Pancreas (tissue), 10 donors: Measurements from ENCODE around the gene PIP5K1C. TPM values are rescaled to one million over a fixed set of nuclear protein-coding genes. Genes with fewer than 3 reads are reported as not detected.
A peak's percentile ranks its signal among the peaks of the same experiment; 100 is the strongest.

ENCODE experiments used
- ATAC-seq, 4 donors: fragments of 200-7000 bp; cut with Tn5 transposase; one replicate each; pipeline versions ENCODE4 v1.8.0 to v1.9.1; 2020; ENCODE audit warnings: mild to moderate bottlenecking in 4 of 4, moderate library complexity in 4 of 4
- DNase-seq, 6 donors: peaks; one replicate each; pipeline ENCODE4 v3.0.0-alpha.2; 2020
- FAIRE-seq: peaks from 2 replicates; lab custom pipeline; 2012; peaks lifted over from hg19 to GRCh38; lab: Jason Lieb, UNC
- H3K27ac ChIP-seq, 4 donors: fragments of 200-600 bp; sonication (generic); 1 replicate in 3 of 4; 2 replicates in 1 of 4; pipeline versions ENCODE4 v1.5.0 to v1.8.0; 2020
- H3K27me3 ChIP-seq, 4 donors: fragments of 200-600 bp; one replicate each; pipeline ENCODE4 v1.8.0; 2021
- H3K36me3 ChIP-seq, 3 donors: fragments of 200-600 bp; sonication (generic) in 1 of 3; one replicate each; pipeline versions ENCODE4 v1.5.0 to v1.8.0; 2020 to 2021
- H3K4me1 ChIP-seq, 3 donors: fragments of 200-600 bp; one replicate each; pipeline ENCODE4 v1.8.0; 2021
- H3K4me3 ChIP-seq, 4 donors: fragments of 200-600 bp; sonication (generic) in 2 of 4; one replicate each; pipeline versions ENCODE4 v1.5.0 to v1.8.0; 2020 to 2021
- H3K9me3 ChIP-seq, 4 donors: fragments of 200-600 bp; one replicate each; pipeline ENCODE4 v1.8.0; 2021
- WGBS, 2 donors: extraction: QIAGEN DNeasy Blood & Tissue Kit; methylation state at CpG; one replicate each; pipeline ENCODE4 v1.1.7; 2013; 5-methylcytosine and 5-hydroxymethylcytosine counted together
- intact Hi-C, 3 donors: fragments of 100-400 bp; cut with DNase I; formaldehyde crosslinking; loops; one replicate each; pipeline versions ENCODE4 v1.11.1 to v1.14.2; 2022
- polyA plus RNA-seq, 2 donors: library from polyadenylated mRNA; stranded (reverse); fragments of 200-250 nt; gene quantifications; one replicate each; pipeline ENCODE4 v1.2.3, GENCODE V29; 2013
- total RNA-seq, 6 donors: library from RNA; stranded (reverse); fragmentation: NEBNext Ultra II Directional in 4 of 6; extraction: Animal tissue kit (Norgen Biotek cat#: 25700) in 4 of 6; gene quantifications; one replicate each; pipeline versions ENCODE4 v1.2.1 to v1.2.4, GENCODE V29; 2021 to 2023
- TF ChIP-seq, protein P1 (sequence below), 4 donors: fragments of 200-600 bp; sonication (generic) in 3 of 4; IDR thresholded peaks; one replicate each; pipeline versions ENCODE4 v1.5.0 to v1.8.0; 2021; ENCODE audit warnings: antibody characterized with exemption in 4 of 4
- donor health status: healthy with polysubstance abuse.
- donor health status: DM: no; HTN: no; CAD: no; lungs with moderate emphysema.
- donor health status: DM: no; HTN: no; CAD: no.
- donor health status: control.
- donor health status: control.
- donor health status: Bipolar disorder and iron deficiency.
- donor health status: DM: yes; HTN: yes; CAD: no.
- donor health status: DM: no; HTN: no; CAD: no.
- donor health status: DM: no; HTN: no; CAD: no.
- donor health status: DM: yes; HTN: yes; CAD: no.

Gene PIP5K1C
- total and polyA plus RNA-seq, 8 donors, result 12.9 to 24.8 (median 14.9) TPM

DNA sequence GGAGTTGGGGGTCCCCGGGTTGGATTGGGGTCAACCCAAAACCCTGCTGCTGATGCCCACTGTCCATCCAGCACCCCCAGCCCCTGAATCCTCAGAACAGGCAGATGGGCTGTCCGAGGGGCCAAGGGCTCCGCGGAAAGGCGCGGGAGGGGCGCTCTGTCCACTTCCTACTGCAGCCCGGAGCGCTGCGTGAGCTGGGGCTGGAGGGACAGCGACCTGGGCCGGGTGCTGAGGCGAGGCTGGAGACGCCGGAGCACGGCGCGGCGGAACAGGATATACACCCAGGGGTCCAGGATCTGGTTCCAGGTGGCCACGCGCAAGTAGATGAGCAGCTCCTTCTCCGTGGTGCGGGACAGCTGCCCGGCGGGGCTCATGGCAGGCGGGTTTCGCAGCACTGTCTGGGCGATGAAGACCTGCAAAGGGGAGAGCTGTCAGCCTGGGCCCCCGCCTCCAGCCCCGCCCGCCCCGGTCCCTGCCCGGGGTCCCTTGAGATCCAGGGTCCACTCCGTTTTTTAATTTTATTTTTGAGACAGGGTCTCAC, 104.7 kb downstream of the PIP5K1C start:
- peak in 1 of 6 donors; percentile 47 for DNase-seq
- H3K9me3 ChIP-seq, result no peaks in the 10 kb centered on the region
- no peaks in the 10 kb centered on the region for H3K27me3 ChIP-seq
- intact Hi-C loops, result no loop called here
- no peak overlapping the region for H3K4me3 ChIP-seq
- no peaks in the 10 kb centered on the region for H3K4me1 ChIP-seq
- H3K36me3 ChIP-seq, result no peaks in the 10 kb centered on the region
- TF ChIP-seq, protein P1, sequence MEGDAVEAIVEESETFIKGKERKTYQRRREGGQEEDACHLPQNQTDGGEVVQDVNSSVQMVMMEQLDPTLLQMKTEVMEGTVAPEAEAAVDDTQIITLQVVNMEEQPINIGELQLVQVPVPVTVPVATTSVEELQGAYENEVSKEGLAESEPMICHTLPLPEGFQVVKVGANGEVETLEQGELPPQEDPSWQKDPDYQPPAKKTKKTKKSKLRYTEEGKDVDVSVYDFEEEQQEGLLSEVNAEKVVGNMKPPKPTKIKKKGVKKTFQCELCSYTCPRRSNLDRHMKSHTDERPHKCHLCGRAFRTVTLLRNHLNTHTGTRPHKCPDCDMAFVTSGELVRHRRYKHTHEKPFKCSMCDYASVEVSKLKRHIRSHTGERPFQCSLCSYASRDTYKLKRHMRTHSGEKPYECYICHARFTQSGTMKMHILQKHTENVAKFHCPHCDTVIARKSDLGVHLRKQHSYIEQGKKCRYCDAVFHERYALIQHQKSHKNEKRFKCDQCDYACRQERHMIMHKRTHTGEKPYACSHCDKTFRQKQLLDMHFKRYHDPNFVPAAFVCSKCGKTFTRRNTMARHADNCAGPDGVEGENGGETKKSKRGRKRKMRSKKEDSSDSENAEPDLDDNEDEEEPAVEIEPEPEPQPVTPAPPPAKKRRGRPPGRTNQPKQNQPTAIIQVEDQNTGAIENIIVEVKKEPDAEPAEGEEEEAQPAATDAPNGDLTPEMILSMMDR (IDR thresholded peaks at IDR 0.05), result no peak
- 56 to 74% methylated on average over 34 of the region's 34 CpGs for WGBS, 2 donors
- H3K27ac ChIP-seq, result no peak overlapping the region
- no peak for FAIRE-seq
- ATAC-seq, result no peak

GRCh38 chr19:3593156-3593555, 107.1 kb downstream of the PIP5K1C start:
- 25 to 38% methylated on average over 11 of the region's 11 CpGs for WGBS, 2 donors
- TF ChIP-seq, protein P1 (IDR thresholded peaks at IDR 0.05), result no peak
- peak in 1 of 6 donors; percentile 12 for DNase-seq

GRCh38 chr19:3591876-3592613, 108.2 kb downstream of the PIP5K1C start:
- WGBS, 2 donors, result 57 to 62% methylated on average over 9 of the region's 9 CpGs
- ATAC-seq (peak in 3 of 4 donors; percentile 38 to 62 (median 58)), FAIRE-seq (no peak), DNase-seq (peak in 1 of 6 donors; percentile 15)
- Histone ChIP-seq H3K36me3 (no peaks in the 10 kb centered on the region), H3K4me3 (no peak overlapping the region), H3K27ac (no peak overlapping the region), H3K27me3 (no peaks in the 10 kb centered on the region), H3K9me3 (no peaks in the 10 kb centered on the region), H3K4me1 (no peaks in the 10 kb centered on the region)
- TF ChIP-seq, protein P1 (IDR thresholded peaks at IDR 0.05), result no peak
- intact Hi-C loops, result no loop called here

More at GRCh38 chr19:3593156-3593555, 107.1 kb downstream of the PIP5K1C start:
- intact Hi-C loops, result no loop called here
- no peaks in the 10 kb centered on the region for H3K9me3 ChIP-seq
- H3K4me3 ChIP-seq, result no peak overlapping the region
- FAIRE-seq, result no peak
- H3K27ac ChIP-seq, result no peak overlapping the region
- no peak for ATAC-seq
- H3K4me1 ChIP-seq, result no peaks in the 10 kb centered on the region
- no peaks in the 10 kb centered on the region for H3K27me3 ChIP-seq
- H3K36me3 ChIP-seq, result no peaks in the 10 kb centered on the region

DNA sequence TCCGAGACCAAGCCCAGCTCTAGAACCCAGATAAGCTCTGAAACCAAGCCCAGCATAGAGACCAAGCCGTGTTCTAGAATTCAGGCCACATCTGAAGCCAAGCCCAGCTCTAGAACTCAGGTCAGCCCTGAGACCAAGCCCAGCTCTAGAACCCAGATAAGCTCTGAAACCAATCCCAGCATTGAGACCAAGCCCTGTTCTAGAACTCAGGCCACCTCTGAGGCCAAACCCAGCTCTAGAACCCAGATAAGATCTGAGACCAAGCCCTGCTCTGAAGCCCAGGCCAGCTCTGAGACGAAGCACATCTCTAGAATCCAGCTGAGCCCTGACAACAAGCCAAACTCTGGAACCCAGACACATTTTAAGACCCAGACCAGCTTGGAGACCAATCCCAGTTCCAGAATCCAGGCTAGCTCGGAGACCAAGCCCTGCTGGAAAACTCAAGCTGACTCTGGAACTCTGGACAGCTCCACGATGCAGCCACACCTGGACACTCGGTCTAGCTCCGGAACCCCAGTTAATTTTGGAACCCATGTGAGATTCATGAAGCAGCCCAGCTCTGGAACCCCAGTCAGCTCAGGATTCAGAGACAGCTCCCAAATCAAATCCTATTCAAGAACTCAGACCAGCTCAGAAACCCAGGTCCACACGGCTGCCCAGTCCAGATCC, 109.1 kb downstream of the PIP5K1C start:
- 89 to 91% methylated on average over 8 of the region's 8 CpGs for WGBS, 2 donors
- no peak for FAIRE-seq

More for the DNA sequence above, 109.1 kb downstream of the PIP5K1C start:
- peaks cover 0 to 2% (median 0%) of the 10 kb centered on the region in 4 donors for H3K27me3 ChIP-seq
- TF ChIP-seq, protein P1 (IDR thresholded peaks at IDR 0.05), result no peak
- intact Hi-C loops, result no loop called here
- no peaks in the 10 kb centered on the region for H3K9me3 ChIP-seq
- H3K36me3 ChIP-seq, result no peaks in the 10 kb centered on the region
- no peak overlapping the region for H3K4me3 ChIP-seq
- H3K27ac ChIP-seq, result no peak overlapping the region
- no peak for ATAC-seq
- DNase-seq, result no peak
- H3K4me1 ChIP-seq, result no peaks in the 10 kb centered on the region
